ENCODE measurements around the gene RAD51B. TPM values are rescaled to one million over a fixed set of nuclear protein-coding genes. Genes with fewer than 3 reads are reported as not detected.
A peak's percentile ranks its signal among the peaks of the same experiment; 100 is the strongest.

RAD51B gene
- total RNA-seq, 1 experiment from 2014 or later = 14.2 TPM

DNA sequence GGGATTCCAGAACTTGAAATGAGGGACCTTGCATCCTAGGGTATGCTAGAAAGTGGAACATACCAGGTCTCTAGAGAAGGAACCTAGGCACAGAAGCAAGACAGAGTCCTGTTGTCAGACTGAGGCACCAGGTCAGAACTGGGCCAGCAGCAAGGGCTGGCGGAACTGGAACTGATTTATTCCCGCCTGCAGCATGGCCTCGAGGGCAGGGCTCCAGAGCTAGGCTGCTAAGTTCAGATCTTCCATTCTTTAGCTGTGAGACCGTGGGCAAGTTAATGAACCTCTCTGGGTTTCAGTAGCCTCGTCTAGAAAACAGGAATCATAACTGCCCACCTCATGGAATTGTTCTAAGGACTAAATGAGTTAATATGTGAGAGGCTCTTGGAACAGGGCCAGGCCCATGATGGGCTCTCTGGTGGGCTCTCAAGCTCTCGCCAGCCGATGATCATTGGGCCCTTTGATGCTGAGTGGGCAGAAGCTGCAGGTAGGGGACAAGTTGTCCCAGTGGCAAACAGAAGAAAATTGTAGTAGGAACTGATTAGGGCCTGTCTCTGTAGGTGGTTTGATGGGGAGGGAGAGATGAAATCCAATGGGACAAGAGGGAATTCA lies 773.5 kb downstream of the RAD51B start (continued):
- TF ChIP-seq, protein P1, sequence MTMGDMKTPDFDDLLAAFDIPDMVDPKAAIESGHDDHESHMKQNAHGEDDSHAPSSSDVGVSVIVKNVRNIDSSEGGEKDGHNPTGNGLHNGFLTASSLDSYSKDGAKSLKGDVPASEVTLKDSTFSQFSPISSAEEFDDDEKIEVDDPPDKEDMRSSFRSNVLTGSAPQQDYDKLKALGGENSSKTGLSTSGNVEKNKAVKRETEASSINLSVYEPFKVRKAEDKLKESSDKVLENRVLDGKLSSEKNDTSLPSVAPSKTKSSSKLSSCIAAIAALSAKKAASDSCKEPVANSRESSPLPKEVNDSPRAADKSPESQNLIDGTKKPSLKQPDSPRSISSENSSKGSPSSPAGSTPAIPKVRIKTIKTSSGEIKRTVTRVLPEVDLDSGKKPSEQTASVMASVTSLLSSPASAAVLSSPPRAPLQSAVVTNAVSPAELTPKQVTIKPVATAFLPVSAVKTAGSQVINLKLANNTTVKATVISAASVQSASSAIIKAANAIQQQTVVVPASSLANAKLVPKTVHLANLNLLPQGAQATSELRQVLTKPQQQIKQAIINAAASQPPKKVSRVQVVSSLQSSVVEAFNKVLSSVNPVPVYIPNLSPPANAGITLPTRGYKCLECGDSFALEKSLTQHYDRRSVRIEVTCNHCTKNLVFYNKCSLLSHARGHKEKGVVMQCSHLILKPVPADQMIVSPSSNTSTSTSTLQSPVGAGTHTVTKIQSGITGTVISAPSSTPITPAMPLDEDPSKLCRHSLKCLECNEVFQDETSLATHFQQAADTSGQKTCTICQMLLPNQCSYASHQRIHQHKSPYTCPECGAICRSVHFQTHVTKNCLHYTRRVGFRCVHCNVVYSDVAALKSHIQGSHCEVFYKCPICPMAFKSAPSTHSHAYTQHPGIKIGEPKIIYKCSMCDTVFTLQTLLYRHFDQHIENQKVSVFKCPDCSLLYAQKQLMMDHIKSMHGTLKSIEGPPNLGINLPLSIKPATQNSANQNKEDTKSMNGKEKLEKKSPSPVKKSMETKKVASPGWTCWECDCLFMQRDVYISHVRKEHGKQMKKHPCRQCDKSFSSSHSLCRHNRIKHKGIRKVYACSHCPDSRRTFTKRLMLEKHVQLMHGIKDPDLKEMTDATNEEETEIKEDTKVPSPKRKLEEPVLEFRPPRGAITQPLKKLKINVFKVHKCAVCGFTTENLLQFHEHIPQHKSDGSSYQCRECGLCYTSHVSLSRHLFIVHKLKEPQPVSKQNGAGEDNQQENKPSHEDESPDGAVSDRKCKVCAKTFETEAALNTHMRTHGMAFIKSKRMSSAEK (CRISPR knock-in tag; IDR thresholded peaks at IDR 0.05; ENCODE audit: borderline replicate concordance) = no peak
- no peak for TF ChIP-seq CBFB (CRISPR knock-in tag; IDR thresholded peaks at IDR 0.05; ENCODE audit: low read depth)

DNA sequence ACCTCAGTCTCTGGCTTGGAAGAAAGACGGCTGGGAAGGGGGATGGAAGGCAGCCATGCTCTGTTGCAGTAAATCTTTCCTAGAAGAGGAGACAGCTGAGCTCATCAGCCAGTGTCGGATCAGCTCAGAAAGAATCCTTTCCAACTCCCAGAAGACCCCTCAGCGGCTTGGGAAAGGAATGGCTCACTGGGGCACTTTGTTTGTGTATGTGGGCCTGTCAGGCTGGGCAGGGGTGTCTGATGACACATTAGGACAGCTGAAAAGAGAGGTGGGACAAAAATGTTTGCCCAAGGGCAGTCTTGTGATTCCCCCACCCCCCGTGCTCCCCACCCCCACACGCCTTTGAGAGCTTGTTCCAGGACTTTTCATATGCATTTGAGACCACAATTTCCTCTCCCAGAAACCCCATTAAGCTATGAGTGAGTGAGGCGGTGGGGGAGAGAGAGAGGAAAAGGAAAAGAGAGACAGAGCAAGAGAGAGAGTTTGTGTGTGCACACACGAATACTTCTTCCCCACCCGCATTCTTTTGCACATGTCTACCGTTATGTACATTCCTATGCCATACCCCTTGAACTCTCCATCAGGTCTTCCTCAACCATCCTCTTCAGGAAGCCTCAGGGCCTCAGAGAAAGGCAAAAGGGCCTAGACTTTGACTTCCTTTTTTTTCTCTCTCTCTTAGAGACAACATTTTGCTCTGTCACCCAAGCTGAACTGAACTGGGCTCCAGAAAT lies 774.4 kb downstream of the RAD51B start:
- ChIA-PET POLR2A (interaction anchor here (0.7 to 0.9 kb wide), 2 partner anchors 40 to 44 kb away, joined by 3 to 4 read pairs; no protein-coding TSS in a partner anchor), CTCF (interaction anchor here (0.7 to 1.2 kb wide), 3 partner anchors 10 to 660 kb away, joined by 3 to 4 read pairs (median 3); no protein-coding TSS in a partner anchor)
- DNase-seq (ENCODE audit: low spot score) = no peak
- ATAC-seq = peak; percentile 50
- no peak overlapping the region; the same call in 1 of the 2 replicates for H3K4me3 Mint-ChIP-seq
- no peaks in the 10 kb centered on the region for H3K36me3 Mint-ChIP-seq
- peaks cover 54% of the 10 kb centered on the region for H3K4me1 Mint-ChIP-seq
- no peaks in the 10 kb centered on the region for H3K27me3 Mint-ChIP-seq (ENCODE audit: low read depth)
- peak overlapping the region; percentile 91 for H3K27ac Mint-ChIP-seq
- H3K9me3 Mint-ChIP-seq = peaks cover 4% of the 10 kb centered on the region; the same call in 1 of the 2 replicates
- TF ChIP-seq ZNF138 (CRISPR knock-in tag; conservative IDR thresholded peaks at IDR 0.05) = no peak
- TF ChIP-seq ESRRA (CRISPR knock-in tag; IDR thresholded peaks at IDR 0.05; ENCODE audit: borderline replicate concordance) = no peak
- no peak for TF ChIP-seq OVOL2 (CRISPR knock-in tag; IDR thresholded peaks at IDR 0.05; ENCODE audit: borderline replicate concordance)
- no peak for TF ChIP-seq JAZF1 (CRISPR knock-in tag; IDR thresholded peaks at IDR 0.05)
- TF ChIP-seq, protein P2, sequence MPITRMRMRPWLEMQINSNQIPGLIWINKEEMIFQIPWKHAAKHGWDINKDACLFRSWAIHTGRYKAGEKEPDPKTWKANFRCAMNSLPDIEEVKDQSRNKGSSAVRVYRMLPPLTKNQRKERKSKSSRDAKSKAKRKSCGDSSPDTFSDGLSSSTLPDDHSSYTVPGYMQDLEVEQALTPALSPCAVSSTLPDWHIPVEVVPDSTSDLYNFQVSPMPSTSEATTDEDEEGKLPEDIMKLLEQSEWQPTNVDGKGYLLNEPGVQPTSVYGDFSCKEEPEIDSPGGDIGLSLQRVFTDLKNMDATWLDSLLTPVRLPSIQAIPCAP (CRISPR knock-in tag; IDR thresholded peaks at IDR 0.05) = no peak
- TF ChIP-seq, protein P3, sequence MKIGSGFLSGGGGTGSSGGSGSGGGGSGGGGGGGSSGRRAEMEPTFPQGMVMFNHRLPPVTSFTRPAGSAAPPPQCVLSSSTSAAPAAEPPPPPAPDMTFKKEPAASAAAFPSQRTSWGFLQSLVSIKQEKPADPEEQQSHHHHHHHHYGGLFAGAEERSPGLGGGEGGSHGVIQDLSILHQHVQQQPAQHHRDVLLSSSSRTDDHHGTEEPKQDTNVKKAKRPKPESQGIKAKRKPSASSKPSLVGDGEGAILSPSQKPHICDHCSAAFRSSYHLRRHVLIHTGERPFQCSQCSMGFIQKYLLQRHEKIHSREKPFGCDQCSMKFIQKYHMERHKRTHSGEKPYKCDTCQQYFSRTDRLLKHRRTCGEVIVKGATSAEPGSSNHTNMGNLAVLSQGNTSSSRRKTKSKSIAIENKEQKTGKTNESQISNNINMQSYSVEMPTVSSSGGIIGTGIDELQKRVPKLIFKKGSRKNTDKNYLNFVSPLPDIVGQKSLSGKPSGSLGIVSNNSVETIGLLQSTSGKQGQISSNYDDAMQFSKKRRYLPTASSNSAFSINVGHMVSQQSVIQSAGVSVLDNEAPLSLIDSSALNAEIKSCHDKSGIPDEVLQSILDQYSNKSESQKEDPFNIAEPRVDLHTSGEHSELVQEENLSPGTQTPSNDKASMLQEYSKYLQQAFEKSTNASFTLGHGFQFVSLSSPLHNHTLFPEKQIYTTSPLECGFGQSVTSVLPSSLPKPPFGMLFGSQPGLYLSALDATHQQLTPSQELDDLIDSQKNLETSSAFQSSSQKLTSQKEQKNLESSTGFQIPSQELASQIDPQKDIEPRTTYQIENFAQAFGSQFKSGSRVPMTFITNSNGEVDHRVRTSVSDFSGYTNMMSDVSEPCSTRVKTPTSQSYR (CRISPR knock-in tag; IDR thresholded peaks at IDR 0.05) = no peak
- TF ChIP-seq, protein P4, sequence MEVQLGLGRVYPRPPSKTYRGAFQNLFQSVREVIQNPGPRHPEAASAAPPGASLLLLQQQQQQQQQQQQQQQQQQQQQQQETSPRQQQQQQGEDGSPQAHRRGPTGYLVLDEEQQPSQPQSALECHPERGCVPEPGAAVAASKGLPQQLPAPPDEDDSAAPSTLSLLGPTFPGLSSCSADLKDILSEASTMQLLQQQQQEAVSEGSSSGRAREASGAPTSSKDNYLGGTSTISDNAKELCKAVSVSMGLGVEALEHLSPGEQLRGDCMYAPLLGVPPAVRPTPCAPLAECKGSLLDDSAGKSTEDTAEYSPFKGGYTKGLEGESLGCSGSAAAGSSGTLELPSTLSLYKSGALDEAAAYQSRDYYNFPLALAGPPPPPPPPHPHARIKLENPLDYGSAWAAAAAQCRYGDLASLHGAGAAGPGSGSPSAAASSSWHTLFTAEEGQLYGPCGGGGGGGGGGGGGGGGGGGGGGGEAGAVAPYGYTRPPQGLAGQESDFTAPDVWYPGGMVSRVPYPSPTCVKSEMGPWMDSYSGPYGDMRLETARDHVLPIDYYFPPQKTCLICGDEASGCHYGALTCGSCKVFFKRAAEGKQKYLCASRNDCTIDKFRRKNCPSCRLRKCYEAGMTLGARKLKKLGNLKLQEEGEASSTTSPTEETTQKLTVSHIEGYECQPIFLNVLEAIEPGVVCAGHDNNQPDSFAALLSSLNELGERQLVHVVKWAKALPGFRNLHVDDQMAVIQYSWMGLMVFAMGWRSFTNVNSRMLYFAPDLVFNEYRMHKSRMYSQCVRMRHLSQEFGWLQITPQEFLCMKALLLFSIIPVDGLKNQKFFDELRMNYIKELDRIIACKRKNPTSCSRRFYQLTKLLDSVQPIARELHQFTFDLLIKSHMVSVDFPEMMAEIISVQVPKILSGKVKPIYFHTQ (CRISPR knock-in tag; IDR thresholded peaks at IDR 0.05) = no peak
- no peak for TF ChIP-seq ELF4 (CRISPR knock-in tag; IDR thresholded peaks at IDR 0.05; ENCODE audit: low read depth)
- TF ChIP-seq, protein P5, sequence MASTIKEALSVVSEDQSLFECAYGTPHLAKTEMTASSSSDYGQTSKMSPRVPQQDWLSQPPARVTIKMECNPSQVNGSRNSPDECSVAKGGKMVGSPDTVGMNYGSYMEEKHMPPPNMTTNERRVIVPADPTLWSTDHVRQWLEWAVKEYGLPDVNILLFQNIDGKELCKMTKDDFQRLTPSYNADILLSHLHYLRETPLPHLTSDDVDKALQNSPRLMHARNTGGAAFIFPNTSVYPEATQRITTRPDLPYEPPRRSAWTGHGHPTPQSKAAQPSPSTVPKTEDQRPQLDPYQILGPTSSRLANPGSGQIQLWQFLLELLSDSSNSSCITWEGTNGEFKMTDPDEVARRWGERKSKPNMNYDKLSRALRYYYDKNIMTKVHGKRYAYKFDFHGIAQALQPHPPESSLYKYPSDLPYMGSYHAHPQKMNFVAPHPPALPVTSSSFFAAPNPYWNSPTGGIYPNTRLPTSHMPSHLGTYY (CRISPR knock-in tag; IDR thresholded peaks at IDR 0.05) = no peak
- TF ChIP-seq, protein P6, sequence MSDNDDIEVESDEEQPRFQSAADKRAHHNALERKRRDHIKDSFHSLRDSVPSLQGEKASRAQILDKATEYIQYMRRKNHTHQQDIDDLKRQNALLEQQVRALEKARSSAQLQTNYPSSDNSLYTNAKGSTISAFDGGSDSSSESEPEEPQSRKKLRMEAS (CRISPR knock-in tag; IDR thresholded peaks at IDR 0.05) = no peak
- TF ChIP-seq NFE2L1 (CRISPR knock-in tag; IDR thresholded peaks at IDR 0.05) = no peak
- TF ChIP-seq SMAD3 (CRISPR knock-in tag; IDR thresholded peaks at IDR 0.05; ENCODE audit: borderline replicate concordance) = no peak
- no peak for TF ChIP-seq ZNF423 (CRISPR knock-in tag; IDR thresholded peaks at IDR 0.05)
- TF ChIP-seq, protein P7, sequence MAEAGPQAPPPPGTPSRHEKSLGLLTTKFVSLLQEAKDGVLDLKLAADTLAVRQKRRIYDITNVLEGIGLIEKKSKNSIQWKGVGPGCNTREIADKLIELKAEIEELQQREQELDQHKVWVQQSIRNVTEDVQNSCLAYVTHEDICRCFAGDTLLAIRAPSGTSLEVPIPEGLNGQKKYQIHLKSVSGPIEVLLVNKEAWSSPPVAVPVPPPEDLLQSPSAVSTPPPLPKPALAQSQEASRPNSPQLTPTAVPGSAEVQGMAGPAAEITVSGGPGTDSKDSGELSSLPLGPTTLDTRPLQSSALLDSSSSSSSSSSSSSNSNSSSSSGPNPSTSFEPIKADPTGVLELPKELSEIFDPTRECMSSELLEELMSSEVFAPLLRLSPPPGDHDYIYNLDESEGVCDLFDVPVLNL (CRISPR knock-in tag; IDR thresholded peaks at IDR 0.05; ENCODE audit: borderline replicate concordance, low read depth) = no peak
- TF ChIP-seq ZNF263 (CRISPR knock-in tag; IDR thresholded peaks at IDR 0.05; ENCODE audit: low read depth) = no peak
- TF ChIP-seq, protein P8, sequence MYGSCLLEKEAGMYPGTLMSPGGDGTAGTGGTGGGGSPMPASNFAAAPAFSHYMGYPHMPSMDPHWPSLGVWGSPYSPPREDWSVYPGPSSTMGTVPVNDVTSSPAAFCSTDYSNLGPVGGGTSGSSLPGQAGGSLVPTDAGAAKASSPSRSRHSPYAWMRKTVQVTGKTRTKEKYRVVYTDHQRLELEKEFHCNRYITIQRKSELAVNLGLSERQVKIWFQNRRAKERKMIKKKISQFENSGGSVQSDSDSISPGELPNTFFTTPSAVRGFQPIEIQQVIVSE (CRISPR knock-in tag; IDR thresholded peaks at IDR 0.05; ENCODE audit: borderline replicate concordance) = no peak
- no peak for TF ChIP-seq ZNF121 (CRISPR knock-in tag; IDR thresholded peaks at IDR 0.05)
